Measurements from ENCODE around the gene PYY.

The PYY gene

GRCh38 chr17:43976963-43977837 lies 23.5 kb upstream of the PYY start:
- TF ChIP-seq EGR1 (IDR thresholded peaks at IDR 0.05) (no peak), ZBTB7A (IDR thresholded peaks at IDR 0.05; ENCODE audit: low read depth) (no peak), USF1 (IDR thresholded peaks at IDR 0.05) (no peak), YY1 (IDR thresholded peaks at IDR 0.05; ENCODE audit: low read depth) (no peak), CEBPB (IDR thresholded peaks at IDR 0.05) (no peak), TEAD4 (IDR thresholded peaks at IDR 0.05) (no peak), TCF12 (IDR thresholded peaks at IDR 0.05; ENCODE audit: low read depth) (no peak), NFIC (IDR thresholded peaks at IDR 0.05) (no peak), MAX (IDR thresholded peaks at IDR 0.05) (no peak), FOXM1 (IDR thresholded peaks at IDR 0.05; ENCODE audit: borderline replicate concordance, low read depth) (no peak), CREB1 (IDR thresholded peaks at IDR 0.05; ENCODE audit: low read depth) (no peak), RAD21 (IDR thresholded peaks at IDR 0.05; ENCODE audit: low read depth) (no peak), EP300 (IDR thresholded peaks at IDR 0.05; ENCODE audit: borderline replicate concordance) (no peak), TAF1 (IDR thresholded peaks at IDR 0.05; ENCODE audit: low read depth) (no peak)
- TF ChIP-seq, protein P1, sequence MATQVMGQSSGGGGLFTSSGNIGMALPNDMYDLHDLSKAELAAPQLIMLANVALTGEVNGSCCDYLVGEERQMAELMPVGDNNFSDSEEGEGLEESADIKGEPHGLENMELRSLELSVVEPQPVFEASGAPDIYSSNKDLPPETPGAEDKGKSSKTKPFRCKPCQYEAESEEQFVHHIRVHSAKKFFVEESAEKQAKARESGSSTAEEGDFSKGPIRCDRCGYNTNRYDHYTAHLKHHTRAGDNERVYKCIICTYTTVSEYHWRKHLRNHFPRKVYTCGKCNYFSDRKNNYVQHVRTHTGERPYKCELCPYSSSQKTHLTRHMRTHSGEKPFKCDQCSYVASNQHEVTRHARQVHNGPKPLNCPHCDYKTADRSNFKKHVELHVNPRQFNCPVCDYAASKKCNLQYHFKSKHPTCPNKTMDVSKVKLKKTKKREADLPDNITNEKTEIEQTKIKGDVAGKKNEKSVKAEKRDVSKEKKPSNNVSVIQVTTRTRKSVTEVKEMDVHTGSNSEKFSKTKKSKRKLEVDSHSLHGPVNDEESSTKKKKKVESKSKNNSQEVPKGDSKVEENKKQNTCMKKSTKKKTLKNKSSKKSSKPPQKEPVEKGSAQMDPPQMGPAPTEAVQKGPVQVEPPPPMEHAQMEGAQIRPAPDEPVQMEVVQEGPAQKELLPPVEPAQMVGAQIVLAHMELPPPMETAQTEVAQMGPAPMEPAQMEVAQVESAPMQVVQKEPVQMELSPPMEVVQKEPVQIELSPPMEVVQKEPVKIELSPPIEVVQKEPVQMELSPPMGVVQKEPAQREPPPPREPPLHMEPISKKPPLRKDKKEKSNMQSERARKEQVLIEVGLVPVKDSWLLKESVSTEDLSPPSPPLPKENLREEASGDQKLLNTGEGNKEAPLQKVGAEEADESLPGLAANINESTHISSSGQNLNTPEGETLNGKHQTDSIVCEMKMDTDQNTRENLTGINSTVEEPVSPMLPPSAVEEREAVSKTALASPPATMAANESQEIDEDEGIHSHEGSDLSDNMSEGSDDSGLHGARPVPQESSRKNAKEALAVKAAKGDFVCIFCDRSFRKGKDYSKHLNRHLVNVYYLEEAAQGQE (IDR thresholded peaks at IDR 0.05; ENCODE audit: low read depth) = no peak

- TF ChIP-seq FOXM1 (IDR thresholded peaks at IDR 0.05; ENCODE audit: borderline replicate concordance, low read depth) = no peak
- no peak for TF ChIP-seq CREB1 (IDR thresholded peaks at IDR 0.05; ENCODE audit: low read depth)
- no peak for TF ChIP-seq USF1 (IDR thresholded peaks at IDR 0.05)
- TF ChIP-seq ZBTB7A (IDR thresholded peaks at IDR 0.05; ENCODE audit: low read depth) = no peak
- TF ChIP-seq TAF1 (IDR thresholded peaks at IDR 0.05; ENCODE audit: low read depth) = no peak
- TF ChIP-seq, protein P1 (IDR thresholded peaks at IDR 0.05; ENCODE audit: low read depth) = no peak
- TF ChIP-seq RAD21 (IDR thresholded peaks at IDR 0.05; ENCODE audit: low read depth) = no peak
- TF ChIP-seq CEBPB (IDR thresholded peaks at IDR 0.05) = no peak
- TF ChIP-seq TCF12 (IDR thresholded peaks at IDR 0.05; ENCODE audit: low read depth) = no peak
- no peak for TF ChIP-seq YY1 (IDR thresholded peaks at IDR 0.05; ENCODE audit: low read depth)
- no peak for TF ChIP-seq MAX (IDR thresholded peaks at IDR 0.05)
- TF ChIP-seq NFIC (IDR thresholded peaks at IDR 0.05) = no peak
- TF ChIP-seq EGR1 (IDR thresholded peaks at IDR 0.05) = no peak
- TF ChIP-seq TEAD4 (IDR thresholded peaks at IDR 0.05) = no peak
- no peak for TF ChIP-seq EP300 (IDR thresholded peaks at IDR 0.05; ENCODE audit: borderline replicate concordance)
Measured at GRCh38 chr17:43975898-43976297, 22.2 kb upstream of the PYY start.

GRCh38 chr17:43974382-43975266 lies 20.9 kb upstream of the PYY start:
- no peak for TF ChIP-seq USF1 (IDR thresholded peaks at IDR 0.05)
- no peak for TF ChIP-seq CREB1 (IDR thresholded peaks at IDR 0.05; ENCODE audit: low read depth)

DNA sequence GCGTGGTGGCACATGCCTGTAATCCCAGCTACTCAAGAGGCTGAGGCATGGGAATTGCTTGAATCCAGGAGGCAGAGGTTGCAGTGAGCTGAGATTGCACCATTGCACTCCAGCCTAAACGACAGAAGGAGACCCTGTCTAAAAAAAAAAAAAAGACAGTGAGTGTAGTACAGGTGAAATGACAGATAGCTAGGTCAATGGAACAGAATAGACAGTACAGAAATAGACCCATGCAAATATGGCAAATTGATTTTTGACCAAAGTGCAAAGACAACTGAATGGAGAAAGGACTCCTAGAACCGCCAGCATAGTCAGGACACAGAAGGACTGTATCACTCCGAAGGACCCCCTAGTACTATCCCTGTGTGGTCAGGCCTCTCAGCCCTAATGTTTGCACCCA lies 16.6 kb upstream of the PYY start:
- TF ChIP-seq, protein P1 (IDR thresholded peaks at IDR 0.05; ENCODE audit: low read depth) = no peak
- TF ChIP-seq TAF1 (IDR thresholded peaks at IDR 0.05; ENCODE audit: low read depth) (no peak), CEBPB (IDR thresholded peaks at IDR 0.05) (no peak), MAX (IDR thresholded peaks at IDR 0.05) (no peak), CREB1 (IDR thresholded peaks at IDR 0.05; ENCODE audit: low read depth) (no peak), EP300 (IDR thresholded peaks at IDR 0.05; ENCODE audit: borderline replicate concordance) (no peak), NFIC (IDR thresholded peaks at IDR 0.05) (no peak), FOXM1 (IDR thresholded peaks at IDR 0.05; ENCODE audit: borderline replicate concordance, low read depth) (no peak), ZBTB7A (IDR thresholded peaks at IDR 0.05; ENCODE audit: low read depth) (no peak), TEAD4 (IDR thresholded peaks at IDR 0.05) (no peak), EGR1 (IDR thresholded peaks at IDR 0.05) (no peak), TCF12 (IDR thresholded peaks at IDR 0.05; ENCODE audit: low read depth) (no peak), RAD21 (IDR thresholded peaks at IDR 0.05; ENCODE audit: low read depth) (no peak), YY1 (IDR thresholded peaks at IDR 0.05; ENCODE audit: low read depth) (no peak), USF1 (IDR thresholded peaks at IDR 0.05) (no peak)

Data from Ishikawa (cell line).